ENCODE data around the gene BPHL.
"Not testable (repeated sequence)": the region's sequence is repeated elsewhere in the genome, so short reads cannot be mapped to it uniquely, and the experiment has no call there.

Gene BPHL
- 2.9 to 6.7 reads per million in 2 donors for total RNA-seq

- DNase-seq = peak; percentile 100
Measured at GRCh38 chr6:3118353-3119039, at the start of gene BPHL. Gene BPHL (plus strand): TSS chr6:3118711. CDS start chr6:3118741, 30 bp downstream.

GRCh38 chr6:3071568-3071967 lies 46.9 kb upstream of the BPHL start:
- DNase-seq = no peak

- DNase-seq = no peak
Measured at GRCh38 chr6:3072798-3073197, 45.7 kb upstream of the BPHL start.

GRCh38 chr6:3073382-3073781 lies 45.1 kb upstream of the BPHL start:
- DNase-seq = no peak

GRCh38 chr6:3075772-3076113 lies 42.8 kb upstream of the BPHL start:
- DNase-seq = no peak

GRCh38 chr6:3076320-3076719 lies 42.2 kb upstream of the BPHL start:
- DNase-seq = no peak

- DNase-seq = no peak
Measured at GRCh38 chr6:3077430-3077829, 41.1 kb upstream of the BPHL start.

- DNase-seq = not testable (repeated sequence)
Measured at GRCh38 chr6:3078952-3079351, 39.6 kb upstream of the BPHL start.

- DNase-seq = no peak
Measured at GRCh38 chr6:3079682-3080081, 38.8 kb upstream of the BPHL start.

GRCh38 chr6:3081960-3082359 lies 36.6 kb upstream of the BPHL start:
- no peak for DNase-seq

- DNase-seq = no peak
Measured at GRCh38 chr6:3085074-3085473, 33.4 kb upstream of the BPHL start.

GRCh38 chr6:3086282-3086946 lies 32.1 kb upstream of the BPHL start:
- DNase-seq = no peak

GRCh38 chr6:3088446-3088845 lies 30.1 kb upstream of the BPHL start:
- DNase-seq = no peak

- no peak for DNase-seq
Measured at GRCh38 chr6:3088968-3089367, 29.5 kb upstream of the BPHL start.

- DNase-seq = no peak
Measured at GRCh38 chr6:3090013-3090412, 28.5 kb upstream of the BPHL start.

GRCh38 chr6:3094815-3095214 lies 23.7 kb upstream of the BPHL start:
- no peak for DNase-seq

- DNase-seq = no peak
Measured at GRCh38 chr6:3102875-3103274, 15.6 kb upstream of the BPHL start.

- DNase-seq = no peak
Measured at GRCh38 chr6:3108746-3109414, 9.6 kb upstream of the BPHL start.

- DNase-seq = no peak
Measured at GRCh38 chr6:3109761-3110160, 8.8 kb upstream of the BPHL start.

- no peak for DNase-seq
Measured at GRCh38 chr6:3114377-3114776, 4.1 kb upstream of the BPHL start.

GRCh38 chr6:3117912-3118352 lies 579 bp upstream of the BPHL start:
- no peak for DNase-seq

GRCh38 chr6:3119040-3119723 lies 671 bp downstream of the BPHL start:
- DNase-seq = no peak

- DNase-seq = no peak
Measured at GRCh38 chr6:3120765-3121089, 2.2 kb downstream of the BPHL start.

- DNase-seq = no peak
Measured at GRCh38 chr6:3122823-3123182, 4.3 kb downstream of the BPHL start.

All from T-helper 9 cell (primary cell).